GM12892 (cell line): Measurements from ENCODE around the gene OTC.

ENCODE experiments used
- POLR2A ChIP-seq: IDR thresholded peaks from 2 replicates; pipeline ENCODE4 v1.6.1; 2011; ENCODE audit warnings: low read depth, low read length, control low read depth
- POLR2AphosphoS5 ChIP-seq: IDR thresholded peaks from 2 replicates; pipeline ENCODE4 v1.6.1; 2011; ENCODE audit warnings: low read depth, low read length, control low read depth

DNA sequence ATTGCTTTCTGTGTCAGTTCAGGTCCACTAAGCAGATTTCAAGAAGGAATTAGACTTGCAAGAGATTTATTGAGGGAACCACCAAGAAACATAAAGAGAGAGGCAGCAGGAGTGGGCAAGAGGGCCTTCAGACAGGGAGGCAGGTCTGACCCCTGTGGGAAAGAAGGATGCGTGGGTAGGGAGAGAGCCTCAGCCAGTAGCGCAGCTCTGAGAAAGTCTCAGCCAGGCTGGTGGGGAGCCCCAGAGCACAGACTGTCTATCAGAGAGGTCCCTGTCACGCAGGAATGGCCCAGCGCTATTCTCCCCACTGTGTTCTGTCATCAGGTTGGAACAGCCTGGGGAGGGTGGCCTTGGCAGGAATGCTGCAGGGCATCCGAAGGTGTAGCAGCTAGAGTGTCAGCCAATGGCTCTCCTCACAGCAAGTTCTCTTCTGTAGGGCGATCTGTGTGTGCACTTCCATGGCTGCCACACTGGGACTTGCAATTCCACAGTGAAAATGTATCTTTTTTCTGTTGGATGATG is 48.0 kb downstream of the OTC start:
- TF ChIP-seq POLR2AphosphoS5 (no peak), POLR2A (no peak)
